HCT116 (cell line): ENCODE measurements around the gene CLEC4M. TPM values are rescaled to one million over a fixed set of nuclear protein-coding genes. Genes with fewer than 3 reads are reported as not detected.

Source experiments
- ATAC-seq: fragments of 200-7000 bp; cut with Tn5 transposase; 2 replicates; pipeline ENCODE4 v1.9.1; 2020; ENCODE audit warnings: mild to moderate bottlenecking, moderate library complexity
- BruUV-seq: library from RNA; stranded (reverse); fragments of 400-500 nt; replicated peaks from 2 replicates; lab custom pipeline; 2021; lab: Mats Ljungman, UMichigan
- CTCF ChIA-PET: fragments of 300-600 bp; sonication (Branson Sonifier 250); formaldehyde crosslinking; loops from one replicate; lab custom pipeline; 2021; ENCODE audit warnings: antibody characterized with exemption; lab: Charles Lee
- POLR2A ChIA-PET: fragments of 300-600, 350-600 bp; sonication (Branson Sonifier 250); formaldehyde crosslinking; loops from one replicate; lab custom pipeline; 2021; ENCODE audit warnings: antibody characterized with exemption; lab: Charles Lee
- RAD21 ChIA-PET, 2 experiments: fragments of 300-600 bp; sonication (Branson Sonifier 250); formaldehyde crosslinking; loops; one replicate each; lab custom pipeline; 2023; ENCODE audit warnings: low total read pairs in 2 of 2; ENCODE audit not compliant: uncharacterized antibody in 2 of 2, unreplicated experiment in 2 of 2, low non-redundant PET in 1 of 2; lab: Charles Lee
- DNase-seq: peaks from one replicate; pipeline ENCODE4 v3.0.0-alpha.2; 2010; ENCODE audit warnings: low read depth, low spot score
- H2AFZ ChIP-seq: fragments of 200-600 bp; shearing (Covaris generic), sonication (generic); 2 replicates; pipeline ENCODE4 v1.6.1; 2017; ENCODE audit warnings: low read depth, mixed run types, mixed read lengths, antibody characterized with exemption, low read length; ENCODE audit not compliant: poor library complexity, severe bottlenecking
- H3K27ac ChIP-seq: 2 replicates; pipeline ENCODE4 v1.5.1; 2012; ENCODE audit warnings: low read depth, low read length
- H3K27me3 ChIP-seq: fragments of 200-600 bp; sonication (generic); 2 replicates; pipeline ENCODE4 v1.6.1; 2016; ENCODE audit warnings: mixed run types, low read length, mixed read lengths; ENCODE audit not compliant: insufficient read depth
- H3K36me3 ChIP-seq, 2 experiments: fragments of 200-500 bp in 1 of 2; fragments of 200-600 bp in 1 of 2; sonication (Bioruptor generic) in 1 of 2; sonication (generic) in 1 of 2; 2 replicates each; pipeline versions ENCODE4 v1.5.1 to v1.6.1; 2014 to 2016; ENCODE audit warnings: low read length in 2 of 2, inconsistent platforms in 1 of 2, mixed read lengths in 1 of 2, mixed run types in 1 of 2; ENCODE audit not compliant: insufficient read depth in 2 of 2, control insufficient read depth in 1 of 2
- H3K4me1 ChIP-seq, 2 experiments: fragments of 200-600 bp in 1 of 2; sonication (generic) in 1 of 2; 2 replicates each; pipeline versions ENCODE4 v1.5.1 to v1.6.1; 2012 to 2017; ENCODE audit warnings: low read length in 2 of 2, inconsistent platforms in 1 of 2, mild to moderate bottlenecking in 1 of 2, mixed read lengths in 1 of 2, mixed run types in 1 of 2, moderate library complexity in 1 of 2; ENCODE audit not compliant: insufficient read depth in 2 of 2, control insufficient read depth in 1 of 2
- H3K4me2 ChIP-seq: fragments of 200-600 bp; sonication (generic); 2 replicates; pipeline ENCODE4 v1.6.1; 2017; ENCODE audit warnings: mixed run types, low read length, mixed read lengths
- H3K4me3 ChIP-seq, 2 experiments: fragments of 200-600 bp in 1 of 2; sonication (generic) in 1 of 2; replicated peaks in 1 of 2; 2 replicates each; pipeline ENCODE4 v1.5.1; 2011 to 2016; ENCODE audit warnings: low read length in 2 of 2, control low read depth in 1 of 2, low read depth in 1 of 2, mild to moderate bottlenecking in 1 of 2, mixed read lengths in 1 of 2, mixed run types in 1 of 2
- H3K79me2 ChIP-seq: fragments of 200-600 bp; sonication (generic); 2 replicates; pipeline ENCODE4 v1.6.1; 2017; ENCODE audit warnings: mild to moderate bottlenecking, mixed run types, low read length, moderate library complexity, mixed read lengths; ENCODE audit not compliant: insufficient read depth
- H3K9ac ChIP-seq: fragments of 200-600 bp; sonication (generic); 2 replicates; pipeline ENCODE4 v1.6.1; 2016; ENCODE audit warnings: low read length, mixed read lengths
- H3K9me2 ChIP-seq: fragments of 200-600 bp; sonication (generic), shearing (Covaris generic); 2 replicates; pipeline ENCODE4 v1.6.1; 2017; ENCODE audit warnings: mixed run types, mild to moderate bottlenecking, moderate library complexity; ENCODE audit not compliant: insufficient read depth
- H3K9me3 ChIP-seq, 2 experiments: fragments of 200-500 bp in 1 of 2; fragments of 200-600 bp in 1 of 2; sonication (Bioruptor generic) in 1 of 2; sonication (generic) in 1 of 2; 2 replicates each; pipeline ENCODE4 v1.6.1; 2014 to 2017; ENCODE audit warnings: low read length in 2 of 2, mixed read lengths in 2 of 2, inconsistent platforms in 1 of 2, low read depth in 1 of 2, mild to moderate bottlenecking in 1 of 2, mixed run types in 1 of 2, moderate library complexity in 1 of 2; ENCODE audit not compliant: control insufficient read depth in 1 of 2, insufficient read depth in 1 of 2
- H4K20me1 ChIP-seq: fragments of 200-600 bp; sonication (generic), shearing (Covaris generic); 2 replicates; pipeline ENCODE4 v1.6.1; 2017; ENCODE audit warnings: mixed run types, mild to moderate bottlenecking, moderate library complexity; ENCODE audit not compliant: insufficient read depth
- CBX3 ChIP-seq: IDR thresholded peaks from 2 replicates; pipeline ENCODE4 v1.6.1; 2012; ENCODE audit warnings: low read depth
- CEBPB ChIP-seq: IDR thresholded peaks from 2 replicates; pipeline ENCODE4 v1.6.1; 2012; ENCODE audit warnings: low read depth
- CTCF ChIP-seq, 3 experiments: fragments of 200-600 bp in 1 of 3; sonication (generic) in 1 of 3; IDR thresholded peaks in 2 of 3; conservative IDR thresholded peaks in 1 of 3; 2 replicates each; pipeline ENCODE4 v1.5.1; 2012 to 2017; ENCODE audit warnings: low read depth in 2 of 3, low read length in 2 of 3, antibody characterized with exemption in 1 of 3, borderline replicate concordance in 1 of 3, control low read depth in 1 of 3, mild to moderate bottlenecking in 1 of 3, mixed read lengths in 1 of 3, mixed run types in 1 of 3, moderate library complexity in 1 of 3; ENCODE audit not compliant: insufficient read depth in 1 of 3
- EGR1 ChIP-seq: IDR thresholded peaks from 2 replicates; pipeline ENCODE4 v1.6.1; 2012; ENCODE audit warnings: low read depth
- ELF1 ChIP-seq: IDR thresholded peaks from 2 replicates; pipeline ENCODE4 v1.6.1; 2012; ENCODE audit warnings: low read depth, borderline replicate concordance
- EZH2 ChIP-seq: fragments of 200-600 bp; sonication (generic); IDR thresholded peaks from 2 replicates; pipeline ENCODE4 v1.6.1; 2017; ENCODE audit warnings: antibody characterized with exemption, mixed run types
- EZH2phosphoT487 ChIP-seq: fragments of 200-600 bp; IDR thresholded peaks from 2 replicates; pipeline ENCODE4 v1.6.1; 2018; ENCODE audit warnings: antibody characterized with exemption, borderline replicate concordance
- FOSL1 ChIP-seq: IDR thresholded peaks from 2 replicates; pipeline ENCODE4 v1.6.1; 2012; ENCODE audit warnings: low read depth
- JUND ChIP-seq: IDR thresholded peaks from 2 replicates; pipeline ENCODE4 v1.6.1; 2012
- POLR2AphosphoS5 ChIP-seq: IDR thresholded peaks from 2 replicates; pipeline ENCODE4 v1.6.1; 2011; ENCODE audit warnings: mild to moderate bottlenecking, low read depth, low read length, moderate library complexity
- RAD21 ChIP-seq: IDR thresholded peaks from 2 replicates; pipeline ENCODE4 v1.6.1; 2012; ENCODE audit warnings: low read depth, mild to moderate bottlenecking
- SIN3A ChIP-seq: IDR thresholded peaks from 2 replicates; pipeline ENCODE4 v1.6.1; 2012; ENCODE audit warnings: low read depth
- SRF ChIP-seq: IDR thresholded peaks from 2 replicates; pipeline ENCODE4 v1.6.1; 2012; ENCODE audit warnings: low read depth
- TCF7L2 ChIP-seq: IDR thresholded peaks from 2 replicates; pipeline ENCODE4 v1.7.0; 2011; ENCODE audit warnings: borderline replicate concordance, inconsistent platforms; ENCODE audit not compliant: insufficient read depth, insufficient read length; ENCODE audit errors: extremely low read depth
- YY1 ChIP-seq: IDR thresholded peaks from 2 replicates; pipeline ENCODE4 v1.6.1; 2011; ENCODE audit warnings: low read length, low read depth, moderate library complexity, mild to moderate bottlenecking; ENCODE audit not compliant: insufficient replicate concordance; ENCODE audit errors: extremely low read depth
- ZNF274 ChIP-seq: fragments of 200-500 bp; sonication (Bioruptor generic); IDR thresholded peaks from 2 replicates; pipeline ENCODE4 v1.6.1; 2014; ENCODE audit warnings: mild to moderate bottlenecking, low read depth, low read length, inconsistent platforms
- intact Hi-C: fragments of 100-400 bp; cut with micrococcal nuclease; formaldehyde crosslinking; loops from 2 replicates; pipeline ENCODE4 v1.10.0; 2022
- total RNA-seq: library from RNA; stranded (reverse); gene quantifications from one replicate; pipeline ENCODE4 v1.2.1, GENCODE V29; 2021; ENCODE audit not compliant: unreplicated experiment
- TF ChIP-seq, protein P1 (sequence below): IDR thresholded peaks from 2 replicates; pipeline ENCODE4 v1.6.1; 2012; ENCODE audit warnings: low read depth
- TF ChIP-seq, protein P2 (sequence below): IDR thresholded peaks from 2 replicates; pipeline ENCODE4 v1.6.1; 2011; ENCODE audit warnings: mild to moderate bottlenecking, low read length, moderate library complexity; ENCODE audit not compliant: insufficient replicate concordance; ENCODE audit errors: extremely low read depth
- TF ChIP-seq, protein P3 (sequence below): IDR thresholded peaks from 2 replicates; pipeline ENCODE4 v1.6.1; 2012

The CLEC4M gene
- total RNA-seq, 1 experiment from 2014 or later: not detected

- CTCF ChIA-PET: no interaction called here
- no peak for TF ChIP-seq EZH2
- no peak for TF ChIP-seq ZNF274
- TF ChIP-seq, protein P1, sequence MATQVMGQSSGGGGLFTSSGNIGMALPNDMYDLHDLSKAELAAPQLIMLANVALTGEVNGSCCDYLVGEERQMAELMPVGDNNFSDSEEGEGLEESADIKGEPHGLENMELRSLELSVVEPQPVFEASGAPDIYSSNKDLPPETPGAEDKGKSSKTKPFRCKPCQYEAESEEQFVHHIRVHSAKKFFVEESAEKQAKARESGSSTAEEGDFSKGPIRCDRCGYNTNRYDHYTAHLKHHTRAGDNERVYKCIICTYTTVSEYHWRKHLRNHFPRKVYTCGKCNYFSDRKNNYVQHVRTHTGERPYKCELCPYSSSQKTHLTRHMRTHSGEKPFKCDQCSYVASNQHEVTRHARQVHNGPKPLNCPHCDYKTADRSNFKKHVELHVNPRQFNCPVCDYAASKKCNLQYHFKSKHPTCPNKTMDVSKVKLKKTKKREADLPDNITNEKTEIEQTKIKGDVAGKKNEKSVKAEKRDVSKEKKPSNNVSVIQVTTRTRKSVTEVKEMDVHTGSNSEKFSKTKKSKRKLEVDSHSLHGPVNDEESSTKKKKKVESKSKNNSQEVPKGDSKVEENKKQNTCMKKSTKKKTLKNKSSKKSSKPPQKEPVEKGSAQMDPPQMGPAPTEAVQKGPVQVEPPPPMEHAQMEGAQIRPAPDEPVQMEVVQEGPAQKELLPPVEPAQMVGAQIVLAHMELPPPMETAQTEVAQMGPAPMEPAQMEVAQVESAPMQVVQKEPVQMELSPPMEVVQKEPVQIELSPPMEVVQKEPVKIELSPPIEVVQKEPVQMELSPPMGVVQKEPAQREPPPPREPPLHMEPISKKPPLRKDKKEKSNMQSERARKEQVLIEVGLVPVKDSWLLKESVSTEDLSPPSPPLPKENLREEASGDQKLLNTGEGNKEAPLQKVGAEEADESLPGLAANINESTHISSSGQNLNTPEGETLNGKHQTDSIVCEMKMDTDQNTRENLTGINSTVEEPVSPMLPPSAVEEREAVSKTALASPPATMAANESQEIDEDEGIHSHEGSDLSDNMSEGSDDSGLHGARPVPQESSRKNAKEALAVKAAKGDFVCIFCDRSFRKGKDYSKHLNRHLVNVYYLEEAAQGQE: no peak
- no peak for TF ChIP-seq EZH2phosphoT487
- no peak for TF ChIP-seq CBX3
- TF ChIP-seq TCF7L2: no peak
- TF ChIP-seq CTCF (IDR thresholded peaks at IDR 0.05 in 2 of 3, conservative IDR thresholded peaks at IDR 0.05 in 1 of 3; ENCODE audit: borderline replicate concordance in 1 of 3, insufficient read depth in 1 of 3, low read depth in 2 of 3, low read length in 2 of 3): no peak
- TF ChIP-seq RAD21: no peak
- no peak for TF ChIP-seq EGR1
- no peak for TF ChIP-seq JUND
- TF ChIP-seq SRF: no peak
- TF ChIP-seq, protein P2, sequence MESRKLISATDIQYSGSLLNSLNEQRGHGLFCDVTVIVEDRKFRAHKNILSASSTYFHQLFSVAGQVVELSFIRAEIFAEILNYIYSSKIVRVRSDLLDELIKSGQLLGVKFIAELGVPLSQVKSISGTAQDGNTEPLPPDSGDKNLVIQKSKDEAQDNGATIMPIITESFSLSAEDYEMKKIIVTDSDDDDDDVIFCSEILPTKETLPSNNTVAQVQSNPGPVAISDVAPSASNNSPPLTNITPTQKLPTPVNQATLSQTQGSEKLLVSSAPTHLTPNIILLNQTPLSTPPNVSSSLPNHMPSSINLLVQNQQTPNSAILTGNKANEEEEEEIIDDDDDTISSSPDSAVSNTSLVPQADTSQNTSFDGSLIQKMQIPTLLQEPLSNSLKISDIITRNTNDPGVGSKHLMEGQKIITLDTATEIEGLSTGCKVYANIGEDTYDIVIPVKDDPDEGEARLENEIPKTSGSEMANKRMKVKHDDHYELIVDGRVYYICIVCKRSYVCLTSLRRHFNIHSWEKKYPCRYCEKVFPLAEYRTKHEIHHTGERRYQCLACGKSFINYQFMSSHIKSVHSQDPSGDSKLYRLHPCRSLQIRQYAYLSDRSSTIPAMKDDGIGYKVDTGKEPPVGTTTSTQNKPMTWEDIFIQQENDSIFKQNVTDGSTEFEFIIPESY: no peak
- TF ChIP-seq, protein P3, sequence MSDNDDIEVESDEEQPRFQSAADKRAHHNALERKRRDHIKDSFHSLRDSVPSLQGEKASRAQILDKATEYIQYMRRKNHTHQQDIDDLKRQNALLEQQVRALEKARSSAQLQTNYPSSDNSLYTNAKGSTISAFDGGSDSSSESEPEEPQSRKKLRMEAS: no peak
- TF ChIP-seq SIN3A: no peak
- no peak for TF ChIP-seq POLR2AphosphoS5
- no peak for TF ChIP-seq CEBPB
- TF ChIP-seq ELF1: no peak
- TF ChIP-seq FOSL1: no peak
- TF ChIP-seq YY1: no peak
- Histone ChIP-seq H3K9me2 (no peaks in the 10 kb centered on the region), H3K4me3 (no peak overlapping the region), H3K9ac (no peak overlapping the region), H3K27ac (no peak overlapping the region), H3K4me1 (no peaks in the 10 kb centered on the region), H3K36me3 (no peaks in the 10 kb centered on the region), H3K4me2 (no peak overlapping the region), H4K20me1 (no peaks in the 10 kb centered on the region), H2AFZ (no peak overlapping the region), H3K79me2 (no peaks in the 10 kb centered on the region), H3K27me3 (peaks cover 17% of the 10 kb centered on the region), H3K9me3 (no peaks in the 10 kb centered on the region)
- intact Hi-C loops: no loop called here
- BruUV-seq: no TSS peak
- RAD21 ChIA-PET: interaction anchor here in 1 of 2 experiments (0.6 kb wide), 1 partner anchor 800 kb away, joined by 3 read pairs; no protein-coding TSS in a partner anchor
- POLR2A ChIA-PET: no interaction called here
- no peak for ATAC-seq
- no peak for DNase-seq
Observed at GRCh38 chr19:7744199-7744786, 18.8 kb upstream of the CLEC4M start.
